HCT116 (cell line): ENCODE data around the gene ZNF414. TPM values are rescaled to one million over a fixed set of nuclear protein-coding genes. Genes with fewer than 3 reads are reported as not detected.

ENCODE experiments used
- ATAC-seq: fragments of 200-7000 bp; cut with Tn5 transposase; 2 replicates; pipeline ENCODE4 v1.9.1; 2020; ENCODE audit warnings: mild to moderate bottlenecking, moderate library complexity
- BruUV-seq: library from RNA; stranded (reverse); fragments of 400-500 nt; replicated peaks from 2 replicates; lab custom pipeline; 2021; lab: Mats Ljungman, UMichigan
- CTCF ChIA-PET: fragments of 300-600 bp; sonication (Branson Sonifier 250); formaldehyde crosslinking; loops from one replicate; lab custom pipeline; 2021; ENCODE audit warnings: antibody characterized with exemption; lab: Charles Lee
- POLR2A ChIA-PET: fragments of 300-600, 350-600 bp; sonication (Branson Sonifier 250); formaldehyde crosslinking; loops from one replicate; lab custom pipeline; 2021; ENCODE audit warnings: antibody characterized with exemption; lab: Charles Lee
- RAD21 ChIA-PET, 2 experiments: fragments of 300-600 bp; sonication (Branson Sonifier 250); formaldehyde crosslinking; loops; one replicate each; lab custom pipeline; 2023; ENCODE audit warnings: low total read pairs in 2 of 2; ENCODE audit not compliant: uncharacterized antibody in 2 of 2, unreplicated experiment in 2 of 2, low non-redundant PET in 1 of 2; lab: Charles Lee
- DNase-seq: peaks from one replicate; pipeline ENCODE4 v3.0.0-alpha.2; 2010; ENCODE audit warnings: low read depth, low spot score
- H2AFZ ChIP-seq: fragments of 200-600 bp; shearing (Covaris generic), sonication (generic); 2 replicates; pipeline ENCODE4 v1.6.1; 2017; ENCODE audit warnings: low read depth, mixed run types, mixed read lengths, antibody characterized with exemption, low read length; ENCODE audit not compliant: poor library complexity, severe bottlenecking
- H3K27ac ChIP-seq: 2 replicates; pipeline ENCODE4 v1.5.1; 2012; ENCODE audit warnings: low read depth, low read length
- H3K27me3 ChIP-seq: fragments of 200-600 bp; sonication (generic); 2 replicates; pipeline ENCODE4 v1.6.1; 2016; ENCODE audit warnings: mixed run types, low read length, mixed read lengths; ENCODE audit not compliant: insufficient read depth
- H3K36me3 ChIP-seq, 2 experiments: fragments of 200-500 bp in 1 of 2; fragments of 200-600 bp in 1 of 2; sonication (Bioruptor generic) in 1 of 2; sonication (generic) in 1 of 2; 2 replicates each; pipeline versions ENCODE4 v1.5.1 to v1.6.1; 2014 to 2016; ENCODE audit warnings: low read length in 2 of 2, inconsistent platforms in 1 of 2, mixed read lengths in 1 of 2, mixed run types in 1 of 2; ENCODE audit not compliant: insufficient read depth in 2 of 2, control insufficient read depth in 1 of 2
- H3K4me1 ChIP-seq, 2 experiments: fragments of 200-600 bp in 1 of 2; sonication (generic) in 1 of 2; 2 replicates each; pipeline versions ENCODE4 v1.5.1 to v1.6.1; 2012 to 2017; ENCODE audit warnings: low read length in 2 of 2, inconsistent platforms in 1 of 2, mild to moderate bottlenecking in 1 of 2, mixed read lengths in 1 of 2, mixed run types in 1 of 2, moderate library complexity in 1 of 2; ENCODE audit not compliant: insufficient read depth in 2 of 2, control insufficient read depth in 1 of 2
- H3K4me2 ChIP-seq: fragments of 200-600 bp; sonication (generic); 2 replicates; pipeline ENCODE4 v1.6.1; 2017; ENCODE audit warnings: mixed run types, low read length, mixed read lengths
- H3K4me3 ChIP-seq, 2 experiments: fragments of 200-600 bp in 1 of 2; sonication (generic) in 1 of 2; replicated peaks in 1 of 2; 2 replicates each; pipeline ENCODE4 v1.5.1; 2011 to 2016; ENCODE audit warnings: low read length in 2 of 2, control low read depth in 1 of 2, low read depth in 1 of 2, mild to moderate bottlenecking in 1 of 2, mixed read lengths in 1 of 2, mixed run types in 1 of 2
- H3K79me2 ChIP-seq: fragments of 200-600 bp; sonication (generic); 2 replicates; pipeline ENCODE4 v1.6.1; 2017; ENCODE audit warnings: mild to moderate bottlenecking, mixed run types, low read length, moderate library complexity, mixed read lengths; ENCODE audit not compliant: insufficient read depth
- H3K9ac ChIP-seq: fragments of 200-600 bp; sonication (generic); 2 replicates; pipeline ENCODE4 v1.6.1; 2016; ENCODE audit warnings: low read length, mixed read lengths
- H3K9me2 ChIP-seq: fragments of 200-600 bp; sonication (generic), shearing (Covaris generic); 2 replicates; pipeline ENCODE4 v1.6.1; 2017; ENCODE audit warnings: mixed run types, mild to moderate bottlenecking, moderate library complexity; ENCODE audit not compliant: insufficient read depth
- H3K9me3 ChIP-seq, 2 experiments: fragments of 200-500 bp in 1 of 2; fragments of 200-600 bp in 1 of 2; sonication (Bioruptor generic) in 1 of 2; sonication (generic) in 1 of 2; 2 replicates each; pipeline ENCODE4 v1.6.1; 2014 to 2017; ENCODE audit warnings: low read length in 2 of 2, mixed read lengths in 2 of 2, inconsistent platforms in 1 of 2, low read depth in 1 of 2, mild to moderate bottlenecking in 1 of 2, mixed run types in 1 of 2, moderate library complexity in 1 of 2; ENCODE audit not compliant: control insufficient read depth in 1 of 2, insufficient read depth in 1 of 2
- H4K20me1 ChIP-seq: fragments of 200-600 bp; sonication (generic), shearing (Covaris generic); 2 replicates; pipeline ENCODE4 v1.6.1; 2017; ENCODE audit warnings: mixed run types, mild to moderate bottlenecking, moderate library complexity; ENCODE audit not compliant: insufficient read depth
- ATF3 ChIP-seq: IDR thresholded peaks from 2 replicates; pipeline ENCODE4 v1.6.1; 2012
- CBX3 ChIP-seq: IDR thresholded peaks from 2 replicates; pipeline ENCODE4 v1.6.1; 2012; ENCODE audit warnings: low read depth
- CEBPB ChIP-seq: IDR thresholded peaks from 2 replicates; pipeline ENCODE4 v1.6.1; 2012; ENCODE audit warnings: low read depth
- EGR1 ChIP-seq: IDR thresholded peaks from 2 replicates; pipeline ENCODE4 v1.6.1; 2012; ENCODE audit warnings: low read depth
- ELF1 ChIP-seq: IDR thresholded peaks from 2 replicates; pipeline ENCODE4 v1.6.1; 2012; ENCODE audit warnings: low read depth, borderline replicate concordance
- EZH2 ChIP-seq: fragments of 200-600 bp; sonication (generic); IDR thresholded peaks from 2 replicates; pipeline ENCODE4 v1.6.1; 2017; ENCODE audit warnings: antibody characterized with exemption, mixed run types
- EZH2phosphoT487 ChIP-seq: fragments of 200-600 bp; IDR thresholded peaks from 2 replicates; pipeline ENCODE4 v1.6.1; 2018; ENCODE audit warnings: antibody characterized with exemption, borderline replicate concordance
- FOSL1 ChIP-seq: IDR thresholded peaks from 2 replicates; pipeline ENCODE4 v1.6.1; 2012; ENCODE audit warnings: low read depth
- JUND ChIP-seq: IDR thresholded peaks from 2 replicates; pipeline ENCODE4 v1.6.1; 2012
- MAX ChIP-seq: IDR thresholded peaks from 2 replicates; pipeline ENCODE4 v1.6.1; 2012
- POLR2A ChIP-seq: IDR thresholded peaks from 2 replicates; pipeline ENCODE4 v1.7.0; 2011; ENCODE audit warnings: borderline replicate concordance; ENCODE audit not compliant: insufficient read depth, insufficient read length; ENCODE audit errors: extremely low read depth
- POLR2AphosphoS5 ChIP-seq: IDR thresholded peaks from 2 replicates; pipeline ENCODE4 v1.6.1; 2011; ENCODE audit warnings: mild to moderate bottlenecking, low read depth, low read length, moderate library complexity
- RAD21 ChIP-seq: IDR thresholded peaks from 2 replicates; pipeline ENCODE4 v1.6.1; 2012; ENCODE audit warnings: low read depth, mild to moderate bottlenecking
- SIN3A ChIP-seq: IDR thresholded peaks from 2 replicates; pipeline ENCODE4 v1.6.1; 2012; ENCODE audit warnings: low read depth
- SRF ChIP-seq: IDR thresholded peaks from 2 replicates; pipeline ENCODE4 v1.6.1; 2012; ENCODE audit warnings: low read depth
- TCF7L2 ChIP-seq: IDR thresholded peaks from 2 replicates; pipeline ENCODE4 v1.7.0; 2011; ENCODE audit warnings: borderline replicate concordance, inconsistent platforms; ENCODE audit not compliant: insufficient read depth, insufficient read length; ENCODE audit errors: extremely low read depth
- YY1 ChIP-seq: IDR thresholded peaks from 2 replicates; pipeline ENCODE4 v1.6.1; 2011; ENCODE audit warnings: low read length, low read depth, moderate library complexity, mild to moderate bottlenecking; ENCODE audit not compliant: insufficient replicate concordance; ENCODE audit errors: extremely low read depth
- ZBTB33 ChIP-seq: IDR thresholded peaks from 2 replicates; pipeline ENCODE4 v1.6.1; 2011; ENCODE audit warnings: mild to moderate bottlenecking, low read length, moderate library complexity; ENCODE audit not compliant: insufficient replicate concordance; ENCODE audit errors: extremely low read depth
- ZFX ChIP-seq: fragments of 450-650 bp; IDR thresholded peaks from 2 replicates; pipeline ENCODE4 v1.6.1; 2017
- intact Hi-C: fragments of 100-400 bp; cut with micrococcal nuclease; formaldehyde crosslinking; loops from 2 replicates; pipeline ENCODE4 v1.10.0; 2022
- total RNA-seq: library from RNA; stranded (reverse); gene quantifications from one replicate; pipeline ENCODE4 v1.2.1, GENCODE V29; 2021; ENCODE audit not compliant: unreplicated experiment

Gene ZNF414
- total RNA-seq, 1 experiment from 2014 or later = 31.9 TPM

GRCh38 chr19:8462571-8462970 is 51.4 kb downstream of the ZNF414 start:
- Histone ChIP-seq H3K27ac (no peak overlapping the region), H3K4me2 (no peak overlapping the region), H4K20me1 (peaks cover 64% of the 10 kb centered on the region), H3K9me3 (no peaks in the 10 kb centered on the region), H3K9ac (no peak overlapping the region), H3K27me3 (no peaks in the 10 kb centered on the region), H3K4me1 (peaks cover 10 to 23% of the 10 kb centered on the region in 2 experiments), H3K36me3 (peaks cover 39 to 58% of the 10 kb centered on the region in 2 experiments), H3K4me3 (no peak overlapping the region), H3K9me2 (no peaks in the 10 kb centered on the region), H2AFZ (no peak overlapping the region), H3K79me2 (peaks cover 100% of the 10 kb centered on the region)
- CTCF ChIA-PET = no interaction called here
- POLR2A ChIA-PET = no interaction called here
- no peak for ATAC-seq
- no peak for DNase-seq
- RAD21 ChIA-PET = no interaction called here
- no TSS peak for BruUV-seq
- intact Hi-C loops = no loop called here
- TF ChIP-seq ATF3 (no peak), FOSL1 (no peak), POLR2AphosphoS5 (no peak), POLR2A (no peak), SRF (no peak), EZH2phosphoT487 (no peak), EZH2 (no peak), EGR1 (no peak), MAX (no peak), TCF7L2 (no peak), CBX3 (no peak), JUND (no peak), SIN3A (no peak), ZBTB33 (no peak), RAD21 (no peak), ELF1 (no peak), YY1 (no peak), CEBPB (no peak), ZFX (no peak)
